Stimulated activated CD8-positive, alpha-beta memory T cell treated with anti-CD3 and anti-CD28 coated beads, Interleukin-12 subunit alpha, Interleukin-12 subunit beta, amount 100 ng/mL, for 4 hours (primary cell): ENCODE measurements around the gene KLHL14.

Experiments
- DNase-seq: peaks from one replicate; pipeline ENCODE4 v3.0.0-alpha.2; 2020; ENCODE audit warnings: low read depth

The KLHL14 gene

DNA sequence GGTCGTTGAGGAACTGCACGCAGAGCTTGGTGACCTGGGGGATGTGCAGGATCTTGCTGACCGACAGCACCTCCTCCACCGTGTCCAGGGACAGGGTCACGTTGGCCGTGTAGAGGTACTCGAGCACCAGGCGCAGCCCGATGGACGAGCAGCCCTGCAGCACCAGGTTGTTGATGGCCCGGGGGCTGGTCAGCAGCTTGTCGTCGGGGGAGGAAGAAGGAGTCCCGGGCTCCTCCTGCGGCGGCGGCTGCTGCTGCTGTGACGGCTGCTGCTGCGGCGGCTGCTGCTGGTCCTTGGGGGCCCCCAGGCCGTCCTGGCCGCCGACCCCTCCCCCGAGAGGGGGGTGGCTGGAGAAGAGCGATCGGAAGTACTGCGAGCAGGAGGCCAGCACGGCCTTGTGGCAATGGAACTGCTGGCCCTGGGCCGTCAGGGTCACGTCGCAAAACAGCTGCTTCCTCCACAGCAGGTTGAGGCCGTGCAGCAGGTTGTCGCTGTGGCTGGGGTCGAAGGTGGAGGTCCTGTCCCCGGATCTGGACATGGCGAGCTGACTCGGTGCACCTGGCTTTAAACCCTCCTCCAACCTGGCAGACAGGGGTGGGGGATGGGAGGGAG is 2.7 kb downstream of the KLHL14 start:
- no peak for DNase-seq

DNA sequence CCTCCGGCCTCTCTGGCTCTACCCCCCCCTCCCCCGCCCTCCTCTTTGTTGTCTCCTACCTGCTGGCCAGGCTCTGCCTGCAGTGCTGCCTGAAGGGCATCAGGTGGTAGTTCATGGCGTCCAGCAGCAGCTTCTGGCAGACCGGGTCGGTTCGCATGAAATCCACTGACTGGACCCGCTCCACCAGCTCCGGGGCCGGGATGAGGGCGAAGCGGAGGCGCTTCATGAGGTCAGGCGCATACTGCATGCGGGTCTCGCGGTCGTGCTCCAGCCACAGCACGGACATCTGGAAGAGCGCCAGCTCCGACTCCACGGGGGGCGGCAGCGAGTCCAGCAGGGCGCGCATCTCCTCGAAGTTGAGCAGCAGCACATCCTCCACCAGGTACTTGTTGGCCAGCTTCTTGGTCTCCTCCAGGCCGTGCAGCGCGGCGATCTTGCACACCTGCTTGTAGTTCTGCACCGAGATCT is 3.2 kb downstream of the KLHL14 start:
- DNase-seq = no peak

DNA sequence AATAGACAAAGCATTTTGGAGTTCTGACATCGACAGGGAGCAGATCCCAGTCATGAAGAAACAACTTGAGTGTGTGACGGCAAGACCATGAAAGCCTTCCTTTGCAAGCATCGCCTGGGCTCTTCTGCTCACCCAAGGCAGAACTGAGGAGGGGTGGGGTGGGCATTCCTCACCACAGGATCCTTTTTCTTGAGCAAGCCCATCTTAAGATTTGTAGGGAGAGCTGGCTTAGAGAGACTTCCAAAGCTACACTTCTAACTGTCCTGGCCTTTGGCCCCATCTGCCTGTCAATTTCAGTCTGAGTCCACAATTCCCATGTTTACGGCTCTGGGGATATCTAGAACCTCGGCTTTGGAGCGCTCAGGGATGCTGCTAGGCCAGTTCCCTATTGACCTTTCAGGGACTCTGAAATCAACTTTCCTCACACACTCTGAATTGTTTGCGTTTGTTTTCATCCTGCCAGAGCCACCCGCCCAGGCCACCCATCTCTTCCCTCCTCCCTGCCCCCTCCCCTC is 3.7 kb downstream of the KLHL14 start:
- no peak for DNase-seq

DNA sequence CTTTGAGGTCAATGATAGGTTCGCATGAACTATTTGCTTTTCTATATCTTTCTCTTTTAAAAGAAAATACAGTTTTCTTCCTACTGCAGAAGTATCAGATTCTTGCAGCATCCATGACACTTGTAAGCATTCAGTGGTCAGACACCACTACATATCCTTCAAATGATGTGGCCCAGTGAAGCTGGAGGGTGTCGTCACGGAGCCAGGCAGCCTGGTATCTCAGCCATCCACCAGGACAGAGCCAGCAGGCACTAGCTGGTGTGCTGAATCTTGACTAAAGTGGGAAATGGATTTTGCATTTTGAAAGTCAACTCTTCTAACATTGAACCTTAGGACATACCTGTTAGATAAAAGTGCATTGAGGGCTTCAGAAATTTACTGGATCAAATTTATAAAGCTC is 5.4 kb downstream of the KLHL14 start:
- DNase-seq = no peak

DNA sequence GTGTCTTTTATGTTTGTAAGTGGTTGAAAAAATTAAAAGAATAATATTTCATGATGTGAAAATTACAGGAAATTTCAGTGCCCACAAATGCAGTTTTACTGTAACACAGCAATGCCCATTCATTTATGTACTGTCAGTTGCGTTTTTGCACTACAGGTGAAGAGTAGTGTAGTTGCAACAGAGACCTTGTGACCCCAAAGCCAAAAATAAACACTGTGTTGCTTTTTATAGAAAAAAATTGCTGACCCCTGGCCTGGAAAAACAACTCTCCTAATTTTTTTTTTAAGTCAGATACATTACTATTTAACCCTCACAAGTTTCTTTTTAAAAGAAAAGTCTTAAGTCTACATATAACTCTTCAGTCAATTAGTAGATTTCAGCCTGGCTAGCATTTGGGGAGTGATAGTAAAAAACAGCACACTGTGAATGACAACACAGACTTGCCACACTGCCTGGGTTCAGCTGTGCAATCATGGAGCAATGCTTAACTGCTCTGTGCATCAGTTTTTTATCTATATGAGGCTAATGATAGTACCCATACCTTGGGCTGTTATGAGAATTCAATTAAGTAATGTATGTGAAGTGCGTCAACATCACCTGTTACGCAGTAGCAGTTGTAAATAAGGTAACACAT is 8.1 kb downstream of the KLHL14 start:
- DNase-seq = no peak

DNA sequence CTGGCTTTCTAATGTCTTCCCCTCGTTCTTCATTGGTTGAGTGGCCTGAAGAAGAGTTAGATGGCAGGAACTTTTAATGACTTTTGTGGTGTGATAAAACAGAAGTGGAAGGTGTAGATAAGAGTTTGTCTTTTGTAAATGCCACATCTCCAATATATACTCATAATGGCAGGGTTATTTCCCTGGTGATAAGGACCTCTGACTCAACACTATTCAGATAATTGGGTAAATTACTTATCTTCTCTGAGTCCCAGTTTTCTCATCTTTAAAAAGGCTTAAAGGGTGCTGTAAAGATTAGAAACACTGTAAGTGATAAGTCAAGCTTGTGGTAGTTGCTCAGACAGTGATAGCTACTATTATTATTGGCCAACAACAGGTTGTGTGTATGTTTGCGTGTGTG is 9.5 kb downstream of the KLHL14 start:
- DNase-seq = no peak

DNA sequence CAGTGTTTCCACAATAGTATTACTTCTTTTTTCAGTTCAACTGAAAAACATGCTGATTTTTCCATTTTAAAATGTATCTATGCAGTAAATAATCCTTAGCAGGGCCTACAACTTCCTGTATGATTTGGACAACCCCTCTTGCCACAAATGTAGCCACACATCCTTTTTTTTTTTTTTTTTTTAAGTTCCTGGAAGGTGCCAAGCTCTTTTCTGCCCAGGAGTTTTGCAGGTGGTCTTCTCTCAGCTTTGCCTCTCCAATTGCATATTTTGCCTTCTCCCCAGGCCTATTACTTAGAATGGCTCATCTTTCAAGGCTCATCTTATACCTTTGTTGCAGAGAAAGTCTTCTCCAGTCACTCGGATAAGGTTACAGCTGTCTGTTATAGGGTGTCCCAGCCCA is 11.6 kb downstream of the KLHL14 start:
- DNase-seq = no peak

DNA sequence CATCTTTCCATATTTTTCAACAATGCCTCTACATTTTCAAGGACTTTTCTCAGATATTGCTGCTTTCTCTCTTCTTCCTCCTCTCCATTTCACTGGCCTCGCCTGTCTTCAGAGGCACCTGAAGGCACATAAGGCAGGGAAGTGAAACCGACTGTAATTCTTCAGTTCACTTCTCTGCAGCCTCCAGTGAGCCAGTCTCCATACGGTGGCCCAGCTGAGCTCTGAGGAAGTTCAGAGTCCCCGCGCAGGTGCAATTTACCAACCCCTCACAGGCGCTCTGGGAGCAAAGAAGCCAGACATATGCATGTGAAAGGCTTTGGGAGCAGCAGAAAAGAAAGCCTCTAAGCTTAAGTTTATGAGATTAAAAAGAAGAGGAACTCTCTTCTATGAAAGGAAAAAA is 12.4 kb downstream of the KLHL14 start:
- no peak for DNase-seq

DNA sequence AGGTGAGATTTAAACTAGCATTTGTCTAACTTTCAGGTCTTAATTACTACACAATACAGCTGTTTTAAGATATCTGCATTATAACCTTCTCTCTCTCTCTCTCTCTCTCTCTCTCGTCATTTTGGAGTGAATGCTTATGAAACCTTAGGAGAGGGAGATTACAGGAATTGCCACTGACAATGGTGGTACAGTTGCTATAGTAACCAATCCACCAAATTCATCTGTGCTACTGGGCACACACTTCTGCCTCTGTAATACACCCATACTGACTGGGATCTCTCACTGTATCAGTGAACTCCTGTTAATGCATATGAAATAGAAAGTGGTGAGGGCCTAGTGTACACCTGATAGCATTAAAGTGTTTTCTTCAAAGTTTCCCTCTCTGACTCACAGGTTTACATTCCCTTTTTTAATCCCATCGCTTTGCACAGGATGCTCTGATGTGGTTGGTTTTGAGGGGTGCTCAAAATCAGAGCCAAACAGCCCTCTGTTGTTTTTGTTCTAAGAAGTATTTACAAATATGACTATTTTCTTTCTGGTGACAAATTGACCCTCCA is 13.1 kb downstream of the KLHL14 start:
- no peak for DNase-seq

DNA sequence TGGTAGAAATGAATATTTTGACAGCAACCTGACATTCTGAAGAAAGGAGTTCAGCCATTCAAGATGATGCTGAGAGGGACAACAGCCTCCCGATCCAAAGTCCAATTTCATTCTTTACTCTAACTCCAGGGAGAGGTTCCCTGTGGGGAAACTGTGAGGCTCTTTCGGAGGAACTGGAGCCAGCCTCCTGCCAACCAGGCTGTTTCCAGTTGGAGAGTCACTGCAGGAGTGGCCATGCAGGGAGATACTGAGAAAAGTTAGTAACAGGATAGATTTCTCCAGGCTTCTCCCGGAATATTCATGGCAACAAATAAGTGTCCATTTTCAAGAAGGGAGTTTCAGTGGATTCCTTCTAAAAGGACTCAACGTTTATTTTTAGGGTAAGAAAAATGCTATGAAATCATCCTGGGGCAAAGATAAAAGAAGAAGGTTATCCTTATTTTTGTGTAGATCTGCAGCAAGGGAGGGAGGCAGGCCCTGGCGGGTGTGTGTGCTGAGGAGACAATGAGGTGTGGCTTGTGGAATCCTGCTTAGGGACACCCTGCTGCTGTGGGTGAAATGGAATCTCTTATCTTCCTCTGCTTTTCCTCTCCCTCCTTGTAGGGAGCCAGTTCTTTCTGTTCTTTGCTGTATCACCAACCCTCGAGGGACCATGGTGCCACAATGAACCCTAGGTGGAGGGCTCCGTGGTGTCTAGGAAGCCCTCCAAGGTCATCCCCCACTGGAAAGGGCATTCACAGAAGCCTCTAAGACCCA is 18.1 kb downstream of the KLHL14 start:
- DNase-seq = no peak

DNA sequence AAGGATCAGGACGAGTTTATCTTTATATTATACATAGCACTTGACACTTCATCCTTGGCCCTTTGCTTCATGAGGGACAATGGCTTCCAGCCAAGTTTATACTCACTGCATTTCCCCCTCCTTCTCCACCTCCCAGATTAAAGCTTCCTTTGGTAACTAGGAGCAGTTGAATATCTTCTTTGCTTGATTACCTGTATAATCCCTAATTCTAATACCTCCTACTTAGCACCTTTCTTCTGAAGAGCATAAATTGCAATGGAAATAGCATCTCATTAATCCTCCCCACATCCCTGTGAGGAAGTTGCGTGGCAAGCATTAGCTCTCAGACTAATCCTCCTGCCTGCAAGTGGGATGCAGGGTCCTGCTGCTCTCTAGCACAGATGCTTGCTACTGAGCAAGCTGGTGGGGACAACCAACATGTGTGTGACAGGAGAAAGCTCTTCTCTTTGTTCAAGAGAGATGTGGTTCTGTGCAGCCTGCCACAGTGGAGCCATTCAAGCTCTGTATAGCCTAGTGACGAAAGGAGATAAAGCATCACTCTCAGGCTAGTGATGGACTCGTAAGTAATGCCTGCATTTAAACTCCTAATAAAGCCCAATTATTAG is 19.1 kb downstream of the KLHL14 start:
- no peak for DNase-seq

DNA sequence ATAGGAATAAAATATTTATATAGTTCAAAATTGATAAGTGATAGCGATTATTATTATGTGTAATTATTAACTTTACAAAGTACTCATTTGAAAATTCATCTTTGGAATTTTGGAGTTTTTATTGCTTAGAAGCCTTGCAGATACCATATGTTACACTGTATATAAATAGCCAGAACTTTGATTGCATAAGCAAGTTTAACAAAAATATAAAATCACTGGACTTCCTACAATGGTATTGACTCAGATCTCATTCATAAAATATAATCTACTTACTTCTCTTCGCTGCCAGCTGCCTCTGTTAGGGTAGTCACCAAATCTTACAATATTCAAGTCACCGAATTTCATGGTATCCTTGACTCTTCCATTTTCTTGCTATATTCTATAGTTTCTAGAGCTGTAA is 22.5 kb downstream of the KLHL14 start:
- no peak for DNase-seq

DNA sequence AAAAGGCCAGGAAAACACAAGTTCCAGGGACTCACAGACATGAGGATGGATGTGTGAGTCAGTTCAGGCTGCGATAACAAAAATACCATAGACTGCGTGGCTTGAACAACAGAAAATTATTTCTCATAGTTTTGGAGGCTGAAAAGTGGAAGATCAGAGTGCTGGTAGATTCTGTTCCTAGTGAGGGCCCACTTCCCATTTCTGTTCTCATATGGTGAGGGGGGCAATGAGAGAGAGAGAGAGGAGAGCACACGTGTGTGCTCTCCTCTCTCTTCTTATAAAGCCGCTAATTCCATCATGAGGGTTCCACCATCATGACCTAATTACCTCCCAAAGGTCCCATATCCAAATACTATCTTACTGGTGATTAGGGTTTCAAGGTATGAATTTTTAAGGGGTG is 23.0 kb downstream of the KLHL14 start:
- DNase-seq = no peak

DNA sequence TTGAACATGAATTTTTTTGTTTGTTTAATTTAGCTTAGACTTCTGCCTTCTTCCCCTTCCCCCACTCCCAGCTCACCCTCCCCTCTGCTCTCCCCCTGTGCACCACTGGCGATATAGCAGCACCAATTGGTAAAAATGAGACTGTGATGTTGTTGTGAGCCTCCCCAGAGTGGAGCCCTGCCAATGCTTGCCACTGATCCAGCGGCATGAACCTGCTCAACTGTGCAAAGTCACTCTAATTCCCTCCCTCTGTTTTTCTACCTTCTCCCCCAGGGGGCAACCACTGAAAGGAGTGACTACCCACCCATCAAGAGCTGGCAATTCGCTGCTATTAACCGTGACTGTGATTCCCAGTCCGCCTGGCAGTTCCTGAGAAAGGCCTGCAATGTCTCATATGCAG is 30.2 kb downstream of the KLHL14 start:
- DNase-seq = no peak

DNA sequence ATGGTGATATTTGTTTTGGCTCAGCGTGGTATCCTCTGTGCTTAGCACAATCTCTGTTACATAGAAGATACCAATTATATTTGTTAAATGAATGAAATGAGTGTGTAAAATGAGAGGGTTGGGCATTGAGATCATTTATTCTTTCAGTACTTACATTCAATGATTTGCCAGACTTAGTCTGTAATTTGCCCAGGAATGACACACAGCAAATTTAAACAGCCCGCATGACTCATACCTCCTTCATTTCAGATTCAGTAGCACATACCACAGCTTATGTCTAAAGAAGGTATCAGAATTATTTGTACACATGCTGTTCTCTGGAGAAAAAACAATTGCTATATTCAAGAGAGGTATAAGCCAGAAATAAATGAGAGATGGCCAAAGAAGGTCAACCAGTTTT is 37.0 kb downstream of the KLHL14 start:
- DNase-seq = no peak

DNA sequence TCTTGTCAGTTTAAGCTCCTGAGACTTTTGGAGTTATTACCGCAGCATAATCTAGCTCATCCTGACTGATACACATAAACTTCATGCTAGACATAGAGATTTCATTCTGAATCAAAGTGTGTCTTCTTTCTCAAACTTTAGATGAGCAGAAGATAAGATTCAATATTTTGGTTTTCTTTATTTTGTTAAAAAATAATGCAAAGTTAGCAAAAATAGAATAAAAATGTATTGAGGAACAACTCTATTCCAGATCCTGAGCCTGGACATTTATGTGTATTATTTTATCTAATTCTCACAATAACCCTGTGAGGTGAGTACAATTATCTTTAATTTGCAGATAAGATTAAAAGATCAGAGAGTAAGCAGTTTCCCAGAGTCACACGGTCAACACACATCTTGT is 38.4 kb downstream of the KLHL14 start:
- no peak for DNase-seq

DNA sequence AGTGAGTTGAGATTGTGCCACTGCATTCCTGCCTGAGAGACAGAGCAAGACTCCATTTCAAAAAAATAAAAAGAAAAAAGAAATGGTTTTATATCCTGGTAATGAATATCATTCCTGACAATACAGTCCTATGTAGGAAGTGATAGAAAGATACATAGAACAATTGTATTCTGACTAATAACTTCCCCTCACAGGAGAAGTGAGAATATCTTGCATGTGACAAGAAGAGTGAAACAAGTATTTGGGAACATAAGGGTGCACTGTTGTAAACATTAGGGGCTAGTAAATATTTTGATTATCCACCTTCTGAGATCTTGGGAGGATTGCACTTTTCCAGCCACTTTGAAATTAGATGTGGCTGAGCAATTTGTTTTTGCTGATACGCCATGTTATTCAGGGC is 40.7 kb downstream of the KLHL14 start:
- no peak for DNase-seq

DNA sequence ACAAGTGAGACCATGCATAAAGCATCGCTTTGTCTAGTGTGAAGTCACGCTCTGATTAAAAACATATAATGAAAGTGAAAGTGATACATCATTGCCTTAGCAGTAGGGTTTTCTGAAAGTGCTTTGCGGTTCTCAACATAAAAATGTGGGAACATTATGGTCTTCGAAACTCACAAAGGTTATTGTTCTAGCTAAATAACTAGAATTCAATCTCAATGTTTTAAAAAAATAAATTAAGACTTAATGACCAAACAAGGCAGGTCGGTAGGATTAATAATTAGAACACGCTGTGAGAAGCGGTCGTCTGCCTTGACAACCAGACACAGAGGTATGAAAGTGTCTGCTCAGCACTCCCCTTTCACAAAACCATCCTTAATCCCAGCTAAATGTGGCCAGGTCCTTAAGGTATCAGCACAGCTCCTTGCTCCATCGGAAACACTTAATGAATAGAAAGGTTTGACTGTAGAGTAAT is 42.2 kb downstream of the KLHL14 start:
- no peak for DNase-seq

DNA sequence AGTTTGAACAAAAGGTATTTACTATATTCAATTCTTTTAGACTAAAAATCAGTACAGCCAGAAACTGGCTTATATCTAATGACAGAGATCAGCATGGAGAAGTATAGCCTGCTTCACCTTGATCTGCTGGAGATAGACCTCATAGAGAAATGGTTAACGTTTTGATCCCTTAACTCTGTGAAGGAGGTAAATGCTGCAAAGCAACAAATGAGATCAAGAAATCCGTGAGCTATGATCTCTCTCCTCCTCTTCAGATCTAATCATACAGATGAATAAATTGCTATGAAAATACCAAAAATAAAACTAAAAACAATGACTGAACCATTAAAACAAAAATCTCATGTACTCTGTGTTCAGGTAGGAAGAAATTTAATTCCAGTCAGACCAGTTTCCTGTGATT is 42.8 kb downstream of the KLHL14 start:
- DNase-seq = no peak

DNA sequence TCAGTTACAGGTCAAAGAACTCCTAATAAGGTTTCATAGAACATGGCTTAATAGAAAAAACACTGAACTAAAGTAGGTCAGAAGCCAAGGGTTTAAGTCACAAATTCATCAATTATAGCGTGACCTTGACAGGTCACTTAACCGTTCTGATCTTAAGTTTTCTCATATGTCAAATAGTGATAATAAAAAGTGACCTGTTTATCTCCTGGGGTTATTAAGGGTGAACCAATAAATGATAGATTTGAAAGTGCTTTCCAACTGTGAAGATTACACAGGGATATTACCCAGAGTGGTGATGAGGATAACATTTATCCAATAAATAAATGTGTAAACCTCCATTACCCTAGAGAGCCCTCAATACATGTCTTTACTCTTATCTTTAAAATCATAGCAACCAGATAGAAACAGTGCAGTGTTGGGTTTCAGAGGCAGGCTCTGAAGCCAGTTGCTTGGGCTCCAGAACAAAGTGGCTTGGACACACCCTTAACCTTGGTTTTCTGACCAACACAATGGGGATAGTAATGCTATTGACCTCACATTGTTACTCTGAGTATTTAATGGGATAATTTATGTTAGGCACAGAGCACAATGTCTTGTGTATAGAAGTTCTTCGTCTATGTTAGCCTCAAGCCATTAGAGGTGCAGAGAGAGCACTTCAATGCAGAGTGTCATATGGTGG is 48.6 kb downstream of the KLHL14 start:
- DNase-seq = no peak

DNA sequence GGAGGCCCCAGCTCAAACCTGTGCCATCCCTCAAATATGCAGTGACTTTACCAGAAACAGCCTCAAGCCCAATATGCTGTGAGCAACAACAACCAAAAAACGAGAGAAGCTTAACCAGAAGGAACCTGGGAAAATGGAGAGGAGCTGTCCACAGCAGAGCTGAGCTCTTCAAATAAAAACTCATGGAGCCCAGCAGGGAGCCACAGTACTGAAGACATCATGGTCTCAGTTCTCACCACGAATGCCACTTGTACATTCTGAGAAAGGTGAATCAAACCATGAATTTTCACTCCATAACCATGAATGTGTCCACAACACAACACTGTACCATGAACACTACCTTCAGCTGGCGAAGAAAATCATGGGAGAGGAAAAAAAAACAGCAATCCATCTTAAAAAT is 50.5 kb downstream of the KLHL14 start:
- DNase-seq = no peak

DNA sequence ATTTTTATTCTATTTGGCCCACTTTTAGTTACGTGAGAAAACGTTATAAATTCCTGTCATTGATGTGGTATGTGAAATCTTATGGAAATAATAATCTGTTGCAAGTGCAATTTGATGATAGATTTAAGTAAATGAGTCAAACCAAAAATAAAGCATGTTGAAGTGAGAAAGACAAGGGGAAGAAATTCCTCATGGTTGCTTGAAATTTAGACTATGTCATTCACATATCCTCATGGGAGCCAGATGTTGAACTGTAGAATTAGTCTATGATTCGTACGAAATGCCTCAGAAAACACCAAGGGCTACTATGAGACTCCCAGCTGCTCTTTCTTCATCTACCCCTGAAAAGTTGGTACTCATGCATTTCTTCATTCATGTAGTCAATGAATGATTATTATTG is 55.7 kb downstream of the KLHL14 start:
- DNase-seq = no peak
